ENCODE measurements around the gene PRRC2B.

Gene PRRC2B

DNA sequence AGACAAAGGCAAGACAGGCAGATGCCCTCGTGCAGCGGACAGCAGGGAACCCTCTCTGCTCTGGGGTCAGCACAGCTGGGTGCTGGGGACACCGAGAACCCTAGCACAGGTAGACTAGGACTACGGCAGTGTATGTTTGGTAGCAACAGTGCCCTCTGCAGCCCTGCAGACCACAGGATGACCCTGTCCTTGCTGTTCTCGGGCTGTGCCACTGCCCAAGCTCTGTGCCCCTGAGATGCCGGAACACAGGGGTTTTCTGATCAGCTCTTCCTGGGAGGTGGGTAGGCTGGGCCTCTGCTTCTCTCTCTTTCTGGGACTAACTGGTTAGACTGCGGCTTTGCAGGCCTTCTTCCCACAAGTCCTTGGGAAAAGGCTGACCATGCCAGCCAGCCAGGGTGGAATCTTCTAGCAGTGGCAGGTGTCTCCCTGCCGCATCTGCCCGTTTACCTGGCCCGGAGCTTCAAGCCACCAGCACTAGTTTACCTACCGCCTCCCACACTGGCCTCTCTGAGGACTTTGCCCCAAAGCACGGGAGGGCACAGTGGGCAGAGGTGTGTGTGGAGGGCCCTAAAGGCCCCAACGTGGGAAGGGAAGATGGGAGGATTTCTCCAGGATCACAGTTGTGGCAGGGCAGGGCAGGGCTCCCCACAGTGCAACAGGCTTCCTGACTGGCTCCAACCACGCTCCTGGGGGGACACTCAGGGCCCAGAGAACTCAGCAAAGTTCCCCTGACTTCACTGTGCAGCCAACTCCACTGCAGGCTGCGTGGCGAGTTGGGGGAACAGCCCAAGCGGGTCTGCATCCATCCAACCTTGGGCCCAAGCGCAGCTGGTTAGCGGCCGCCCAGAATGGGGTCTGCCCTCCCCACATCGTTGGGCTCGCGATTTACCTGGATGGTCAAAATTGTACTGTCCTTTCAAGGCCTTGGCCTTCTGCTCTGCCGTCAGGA is 136.0 kb downstream of the PRRC2B start:
- H3K9ac ChIP-seq (ENCODE audit: low read length) = peak overlapping the region; percentile 85
- no peak overlapping the region for H3K27ac ChIP-seq (ENCODE audit: low read length)
- TF ChIP-seq, protein P1, sequence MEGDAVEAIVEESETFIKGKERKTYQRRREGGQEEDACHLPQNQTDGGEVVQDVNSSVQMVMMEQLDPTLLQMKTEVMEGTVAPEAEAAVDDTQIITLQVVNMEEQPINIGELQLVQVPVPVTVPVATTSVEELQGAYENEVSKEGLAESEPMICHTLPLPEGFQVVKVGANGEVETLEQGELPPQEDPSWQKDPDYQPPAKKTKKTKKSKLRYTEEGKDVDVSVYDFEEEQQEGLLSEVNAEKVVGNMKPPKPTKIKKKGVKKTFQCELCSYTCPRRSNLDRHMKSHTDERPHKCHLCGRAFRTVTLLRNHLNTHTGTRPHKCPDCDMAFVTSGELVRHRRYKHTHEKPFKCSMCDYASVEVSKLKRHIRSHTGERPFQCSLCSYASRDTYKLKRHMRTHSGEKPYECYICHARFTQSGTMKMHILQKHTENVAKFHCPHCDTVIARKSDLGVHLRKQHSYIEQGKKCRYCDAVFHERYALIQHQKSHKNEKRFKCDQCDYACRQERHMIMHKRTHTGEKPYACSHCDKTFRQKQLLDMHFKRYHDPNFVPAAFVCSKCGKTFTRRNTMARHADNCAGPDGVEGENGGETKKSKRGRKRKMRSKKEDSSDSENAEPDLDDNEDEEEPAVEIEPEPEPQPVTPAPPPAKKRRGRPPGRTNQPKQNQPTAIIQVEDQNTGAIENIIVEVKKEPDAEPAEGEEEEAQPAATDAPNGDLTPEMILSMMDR (IDR thresholded peaks at IDR 0.05; ENCODE audit: low read length) = no peak
- TF ChIP-seq EZH2phosphoT487 (IDR thresholded peaks at IDR 0.05; ENCODE audit: low read length) (no peak), EZH2 (optimal IDR thresholded peaks at IDR 0.05; ENCODE audit: low read depth, low read length) (no peak)
- no peaks in the 10 kb centered on the region for H3K27me3 ChIP-seq (replicated peaks; ENCODE audit: insufficient read depth, low read length)
- H3K36me3 ChIP-seq (replicated peaks; ENCODE audit: insufficient read depth, low read length) = no peaks in the 10 kb centered on the region; the same call in 1 of the 2 replicates
- H2AFZ ChIP-seq (ENCODE audit: low read length) = peak overlapping the region; percentile 22; the same call in 1 of the 2 replicates
- H3K9me3 ChIP-seq (replicated peaks; ENCODE audit: insufficient read depth, low read length) = no peaks in the 10 kb centered on the region
- H4K20me1 ChIP-seq (ENCODE audit: insufficient read depth, low read length) = no peaks in the 10 kb centered on the region
- peaks cover 23% of the 10 kb centered on the region for H3K79me2 ChIP-seq (ENCODE audit: low read length)
- H3K9me2 ChIP-seq (replicated peaks; ENCODE audit: insufficient read depth, low read length) = no peaks in the 10 kb centered on the region
- peak overlapping the region; percentile 75 for H3K4me3 ChIP-seq (ENCODE audit: low read length)
- no peaks in the 10 kb centered on the region for H3F3A ChIP-seq (ENCODE audit: insufficient read depth, low read length)
- no peak for DNase-seq
- H3K4me1 ChIP-seq (ENCODE audit: low read length) = peaks cover 11% of the 10 kb centered on the region; the same call in 1 of the 2 replicates
- peak overlapping the region; percentile 85 for H3K4me2 ChIP-seq (ENCODE audit: low read depth, low read length)

GRCh38 chr9:131530546-131530919 is 136.6 kb downstream of the PRRC2B start:
- TF ChIP-seq EZH2phosphoT487 (IDR thresholded peaks at IDR 0.05; ENCODE audit: low read length) = no peak
- TF ChIP-seq, protein P1 (IDR thresholded peaks at IDR 0.05; ENCODE audit: low read length) = peak; percentile 30
- H2AFZ ChIP-seq (ENCODE audit: low read length) = peak overlapping the region; percentile 22; the same call in 1 of the 2 replicates
- peak overlapping the region; percentile 85 for H3K9ac ChIP-seq (ENCODE audit: low read length)
- H3K4me1 ChIP-seq (ENCODE audit: low read length) = peaks cover 11% of the 10 kb centered on the region; the same call in 1 of the 2 replicates
- peak overlapping the region; percentile 85 for H3K4me2 ChIP-seq (ENCODE audit: low read depth, low read length)
- H3K27ac ChIP-seq (ENCODE audit: low read length) = no peak overlapping the region
- no peaks in the 10 kb centered on the region for H3K9me3 ChIP-seq (replicated peaks; ENCODE audit: insufficient read depth, low read length)
- no peaks in the 10 kb centered on the region for H3K36me3 ChIP-seq (replicated peaks; ENCODE audit: insufficient read depth, low read length)
- no peaks in the 10 kb centered on the region for H3K9me2 ChIP-seq (replicated peaks; ENCODE audit: insufficient read depth, low read length)
- H3K27me3 ChIP-seq (replicated peaks; ENCODE audit: insufficient read depth, low read length) = no peaks in the 10 kb centered on the region
- H3K4me3 ChIP-seq (ENCODE audit: low read length) = peak overlapping the region; percentile 75
- H3K79me2 ChIP-seq (ENCODE audit: low read length) = peaks cover 23% of the 10 kb centered on the region
- peak; percentile 45 for DNase-seq
- no peaks in the 10 kb centered on the region for H4K20me1 ChIP-seq (ENCODE audit: insufficient read depth, low read length)
- H3F3A ChIP-seq (ENCODE audit: insufficient read depth, low read length) = no peaks in the 10 kb centered on the region

DNA sequence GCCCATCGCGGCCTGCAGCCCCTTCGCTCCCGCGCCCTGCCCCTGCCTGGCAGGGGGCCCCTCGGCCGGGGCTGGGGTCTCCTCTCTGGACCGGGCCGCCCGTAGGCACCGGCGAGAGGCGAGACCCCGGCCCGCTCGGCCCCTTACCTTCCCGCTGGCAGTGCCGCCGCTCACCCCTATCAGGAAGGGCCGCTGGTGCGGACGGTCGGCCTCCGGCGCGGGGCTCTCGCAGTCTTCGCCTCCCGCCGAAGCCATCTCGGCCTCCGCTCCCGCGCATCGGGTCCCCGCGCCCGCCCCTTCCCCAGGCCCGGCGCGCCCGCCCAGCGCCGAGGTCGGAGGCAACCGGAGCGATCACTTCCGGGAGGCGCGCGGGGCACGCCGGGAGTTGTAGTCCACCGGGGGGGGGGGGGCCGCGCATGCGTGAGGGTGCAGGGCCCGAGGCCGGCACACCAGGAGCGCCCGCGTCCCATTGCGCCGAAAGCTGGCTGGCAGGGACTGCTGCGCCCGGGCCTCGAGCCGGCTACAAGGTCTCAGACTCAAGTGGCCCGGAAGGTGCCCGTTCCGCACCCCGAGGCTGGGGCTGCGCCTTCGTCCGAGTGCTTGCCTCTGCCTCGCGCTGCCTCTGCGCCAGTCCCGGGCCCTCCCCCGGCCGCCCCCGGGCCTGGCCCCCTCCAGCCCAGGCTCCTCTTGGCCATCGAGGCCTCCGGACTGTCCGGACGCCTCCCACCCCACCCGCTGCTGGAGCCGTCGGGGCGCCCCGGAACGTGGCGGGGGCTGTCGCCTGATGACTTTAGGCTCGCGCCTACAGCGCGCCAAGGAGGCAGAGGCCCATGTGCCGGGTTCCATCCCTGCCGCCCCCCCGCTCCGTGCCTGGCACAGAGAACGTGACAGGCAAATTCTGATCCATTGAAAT is 137.3 kb downstream of the PRRC2B start, which contains the start of gene UCK1:
UCK1 (minus strand) TSS at position 344 of the 913 bp plus-strand sequence; CDS start at position 255, 89 bp downstream.
- peak; percentile 85 for DNase-seq
- H3K36me3 ChIP-seq (replicated peaks; ENCODE audit: insufficient read depth, low read length) = no peaks in the 10 kb centered on the region
- TF ChIP-seq, protein P1 (IDR thresholded peaks at IDR 0.05; ENCODE audit: low read length) = no peak
- TF ChIP-seq EZH2phosphoT487 (IDR thresholded peaks at IDR 0.05; ENCODE audit: low read length) (no peak), EZH2 (optimal IDR thresholded peaks at IDR 0.05; ENCODE audit: low read depth, low read length) (no peak)
- no peaks in the 10 kb centered on the region for H3F3A ChIP-seq (ENCODE audit: insufficient read depth, low read length)
- no peak within 1 kb of the TSS for H3K27ac ChIP-seq (ENCODE audit: low read length)
- peaks cover 23% of the 10 kb centered on the region for H3K79me2 ChIP-seq (ENCODE audit: low read length)
- H3K27me3 ChIP-seq (replicated peaks; ENCODE audit: insufficient read depth, low read length) = no peaks in the 10 kb centered on the region
- H3K4me2 ChIP-seq (ENCODE audit: low read depth, low read length) = peak within 1 kb of the TSS; percentile 98
- H3K9me3 ChIP-seq (replicated peaks; ENCODE audit: insufficient read depth, low read length) = no peaks in the 10 kb centered on the region
- peak within 1 kb of the TSS; percentile 98 for H2AFZ ChIP-seq (ENCODE audit: low read length)
- peaks cover 11% of the 10 kb centered on the region; the same call in 1 of the 2 replicates for H3K4me1 ChIP-seq (ENCODE audit: low read length)
- no peaks in the 10 kb centered on the region for H3K9me2 ChIP-seq (replicated peaks; ENCODE audit: insufficient read depth, low read length)
- H3K9ac ChIP-seq (ENCODE audit: low read length) = peak within 1 kb of the TSS; percentile 85
- peak within 1 kb of the TSS; percentile 75 for H3K4me3 ChIP-seq (ENCODE audit: low read length)
- no peaks in the 10 kb centered on the region for H4K20me1 ChIP-seq (ENCODE audit: insufficient read depth, low read length)
